C4-2B (cell line): Measurements from ENCODE around the gene TGFBR3.

ENCODE experiments used
- H3K27ac ChIP-seq: fragments of 450-650 bp; 2 replicates; pipeline ENCODE4 v1.5.1; 2017
- ZFX ChIP-seq: fragments of 450-650 bp; IDR thresholded peaks from 2 replicates; pipeline ENCODE4 v1.6.1; 2017
- TF ChIP-seq, protein P1 (sequence below): fragments of 450-650 bp; conservative IDR thresholded peaks from 2 replicates; pipeline ENCODE4 v1.5.1; 2017; ENCODE audit warnings: mild to moderate bottlenecking

TGFBR3 gene

DNA sequence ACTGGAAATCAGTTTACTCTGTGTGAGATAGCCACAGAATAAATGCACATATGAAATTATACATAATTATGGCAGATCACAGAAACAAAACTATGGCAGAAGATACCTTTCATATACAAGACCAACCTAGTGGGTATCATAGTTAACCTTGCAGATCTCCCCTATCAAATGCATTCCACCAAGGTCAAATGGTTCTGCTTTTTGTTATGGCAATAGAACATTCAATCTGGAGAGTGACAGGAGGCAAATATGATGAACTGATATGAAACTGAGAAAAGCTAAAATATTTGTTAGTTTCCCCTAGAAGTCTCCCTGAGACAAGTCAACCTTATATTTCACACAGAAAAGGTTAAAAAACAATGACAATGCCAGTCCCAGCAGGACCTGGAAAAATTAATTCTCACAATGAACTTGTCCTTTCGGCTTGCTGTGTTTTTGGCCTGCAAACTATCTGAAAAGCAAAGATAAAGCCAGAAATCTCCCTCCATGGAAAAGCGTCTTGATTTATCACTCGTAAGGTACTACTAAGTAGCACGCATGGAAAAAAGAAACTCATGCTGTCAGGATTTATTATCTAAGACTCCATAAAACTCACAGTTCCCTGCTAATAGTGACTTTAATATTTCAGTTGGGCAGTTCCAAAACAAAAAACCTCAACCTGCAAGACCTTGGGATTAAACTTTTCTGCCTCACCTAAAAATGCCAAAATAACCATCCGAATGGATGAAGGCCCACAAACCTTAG lies 174.3 kb downstream of the TGFBR3 start:
- no peak overlapping the region for H3K27ac ChIP-seq

DNA sequence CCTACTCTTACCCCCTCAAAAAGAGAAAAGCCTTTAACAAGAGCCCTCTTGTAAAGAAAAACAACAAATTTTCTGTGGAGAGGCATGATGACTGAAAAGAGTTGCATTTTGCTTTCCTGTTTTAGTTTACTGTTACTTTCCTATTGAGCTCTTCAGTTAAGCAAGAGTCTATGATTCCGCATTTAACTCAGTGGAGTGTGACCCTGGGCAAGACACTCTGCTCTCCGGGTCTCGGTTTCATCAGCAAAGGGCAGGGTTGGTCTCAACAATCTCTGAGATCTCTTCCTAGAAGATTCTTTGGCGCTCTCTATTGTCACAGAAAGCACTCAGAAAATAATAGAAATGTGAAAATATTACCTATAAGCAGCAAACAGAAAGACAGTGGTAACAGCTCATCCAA lies 175.7 kb downstream of the TGFBR3 start:
- H3K27ac ChIP-seq: no peak overlapping the region
- TF ChIP-seq ZFX: no peak
- TF ChIP-seq, protein P1, sequence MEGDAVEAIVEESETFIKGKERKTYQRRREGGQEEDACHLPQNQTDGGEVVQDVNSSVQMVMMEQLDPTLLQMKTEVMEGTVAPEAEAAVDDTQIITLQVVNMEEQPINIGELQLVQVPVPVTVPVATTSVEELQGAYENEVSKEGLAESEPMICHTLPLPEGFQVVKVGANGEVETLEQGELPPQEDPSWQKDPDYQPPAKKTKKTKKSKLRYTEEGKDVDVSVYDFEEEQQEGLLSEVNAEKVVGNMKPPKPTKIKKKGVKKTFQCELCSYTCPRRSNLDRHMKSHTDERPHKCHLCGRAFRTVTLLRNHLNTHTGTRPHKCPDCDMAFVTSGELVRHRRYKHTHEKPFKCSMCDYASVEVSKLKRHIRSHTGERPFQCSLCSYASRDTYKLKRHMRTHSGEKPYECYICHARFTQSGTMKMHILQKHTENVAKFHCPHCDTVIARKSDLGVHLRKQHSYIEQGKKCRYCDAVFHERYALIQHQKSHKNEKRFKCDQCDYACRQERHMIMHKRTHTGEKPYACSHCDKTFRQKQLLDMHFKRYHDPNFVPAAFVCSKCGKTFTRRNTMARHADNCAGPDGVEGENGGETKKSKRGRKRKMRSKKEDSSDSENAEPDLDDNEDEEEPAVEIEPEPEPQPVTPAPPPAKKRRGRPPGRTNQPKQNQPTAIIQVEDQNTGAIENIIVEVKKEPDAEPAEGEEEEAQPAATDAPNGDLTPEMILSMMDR: no peak

More for the DNA sequence above, 174.3 kb downstream of the TGFBR3 start:
- TF ChIP-seq, protein P1: no peak

GRCh38 chr1:91708691-91709090 lies 177.3 kb downstream of the TGFBR3 start:
- no peak for TF ChIP-seq ZFX
- H3K27ac ChIP-seq: no peak overlapping the region

DNA sequence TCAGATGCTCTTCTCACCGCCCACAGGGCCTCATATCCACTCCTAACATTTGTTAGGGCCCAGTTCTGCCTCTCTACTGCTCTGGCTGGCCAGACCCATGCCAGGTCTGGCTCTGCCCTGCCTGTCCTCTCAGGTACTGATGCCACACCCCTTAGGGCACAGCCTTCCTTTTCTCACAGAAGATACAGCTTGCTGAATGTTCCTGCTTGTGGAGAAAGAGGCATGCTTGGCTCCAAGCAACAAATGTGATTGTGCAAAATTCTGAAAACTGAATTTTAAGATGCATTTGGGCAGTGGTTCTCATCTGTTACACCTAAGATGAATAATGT lies 178.1 kb downstream of the TGFBR3 start:
- H3K27ac ChIP-seq: no peak overlapping the region
- no peak for TF ChIP-seq ZFX
- TF ChIP-seq, protein P1: no peak

- H3K27ac ChIP-seq: no peak overlapping the region
- TF ChIP-seq ZFX: no peak
- TF ChIP-seq, protein P1: no peak
Observed at GRCh38 chr1:91707114-91707889, 178.6 kb downstream of the TGFBR3 start.

- H3K27ac ChIP-seq: no peak overlapping the region
- TF ChIP-seq, protein P1: no peak
- TF ChIP-seq ZFX: no peak
Observed at GRCh38 chr1:91706140-91706957, 179.6 kb downstream of the TGFBR3 start.

- H3K27ac ChIP-seq: no peak overlapping the region
- TF ChIP-seq, protein P1: no peak
- no peak for TF ChIP-seq ZFX
Observed at GRCh38 chr1:91704746-91705145, 181.2 kb downstream of the TGFBR3 start.
